ENCODE results near the gene DVL1.

DNA sequence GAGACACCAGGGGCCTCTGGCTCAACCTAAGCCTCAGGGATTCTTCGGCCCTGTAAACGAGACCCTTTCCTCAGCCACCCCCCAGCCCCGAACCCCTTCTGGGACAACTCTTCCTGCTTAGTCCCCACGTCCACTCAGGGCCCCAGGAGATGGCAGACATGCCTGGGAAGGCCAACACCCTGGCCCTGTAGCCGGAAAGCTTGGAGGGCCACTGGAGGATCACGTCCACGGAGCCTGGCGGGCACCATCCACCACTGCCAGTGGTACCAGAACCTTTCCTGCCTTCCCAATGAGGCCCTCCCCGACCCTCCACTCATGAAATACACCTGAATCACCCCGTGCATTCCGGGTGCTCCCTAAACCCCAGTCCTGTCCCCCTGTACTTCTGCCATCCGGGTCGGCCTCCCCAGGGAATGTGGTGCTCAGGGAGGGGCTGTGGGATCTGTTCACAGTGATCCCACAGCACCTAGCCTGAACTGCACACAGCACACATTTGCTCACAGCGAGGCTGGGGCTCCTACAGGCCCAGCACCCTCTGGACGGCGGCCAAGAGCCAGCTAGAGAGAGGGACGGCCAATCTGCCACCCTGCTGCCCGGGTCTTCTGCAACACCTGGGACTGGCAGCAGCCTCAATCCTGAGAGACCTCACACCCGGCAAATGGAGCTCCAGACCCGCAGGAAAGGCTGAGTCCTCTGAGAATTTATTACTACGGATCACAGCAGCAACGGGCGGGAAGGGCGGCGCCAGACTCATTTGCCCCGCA lies 24.0 kb upstream of the DVL1 start:
- TF ChIP-seq POLR2A (IDR thresholded peaks at IDR 0.05; ENCODE audit: low read length), result no peak
- no peak for TF ChIP-seq GATA1 (IDR thresholded peaks at IDR 0.05; ENCODE audit: low read depth, low read length)

Measured in erythroblast (primary cell).